Neural progenitor cell (in vitro differentiated cells): ENCODE data around the gene SCAMP4. TPM values are rescaled to one million over a fixed set of nuclear protein-coding genes. Genes with fewer than 3 reads are reported as not detected.
"Not testable (repeated sequence)": the region's sequence is repeated elsewhere in the genome, so short reads cannot be mapped to it uniquely, and the experiment has no call there.

Source experiments
- DNase-seq: peaks from one replicate; pipeline ENCODE4 v3.0.0-alpha.2; 2016; ENCODE audit warnings: low spot score
- H2AFZ ChIP-seq: fragments of 200-600 bp; sonication (generic); replicated peaks from 2 replicates; pipeline ENCODE4 v1.6.1; 2016; ENCODE audit warnings: antibody characterized with exemption
- H3F3A ChIP-seq: fragments of 200-600 bp; sonication (generic); 2 replicates; pipeline ENCODE4 v1.6.1; 2016; ENCODE audit warnings: antibody characterized with exemption, low read depth
- H3K27ac ChIP-seq: fragments of 200-600 bp; sonication (generic); 2 replicates; pipeline ENCODE4 v1.5.1; 2016; ENCODE audit warnings: mild to moderate bottlenecking
- H3K27me3 ChIP-seq: fragments of 200-600 bp; sonication (generic); 2 replicates; pipeline ENCODE4 v1.6.1; 2016; ENCODE audit warnings: mild to moderate bottlenecking, moderate library complexity
- H3K36me3 ChIP-seq: fragments of 200-600 bp; sonication (generic); 2 replicates; pipeline ENCODE4 v1.5.1; 2016
- H3K4me1 ChIP-seq: fragments of 200-600 bp; sonication (generic); 2 replicates; pipeline ENCODE4 v1.6.1; 2016; ENCODE audit warnings: mixed run types
- H3K4me2 ChIP-seq: fragments of 200-600 bp; sonication (generic); 2 replicates; pipeline ENCODE4 v1.6.1; 2016
- H3K4me3 ChIP-seq: fragments of 200-600 bp; sonication (generic); 2 replicates; pipeline ENCODE4 v1.5.1; 2016
- H3K79me2 ChIP-seq: fragments of 200-600 bp; sonication (generic); 2 replicates; pipeline ENCODE4 v1.6.1; 2016; ENCODE audit warnings: low read depth
- H3K9ac ChIP-seq: fragments of 200-600 bp; sonication (generic); 2 replicates; pipeline ENCODE4 v1.6.1; 2016
- H3K9me3 ChIP-seq: fragments of 200-600 bp; sonication (generic); 2 replicates; pipeline ENCODE4 v1.5.1; 2016; ENCODE audit warnings: low read depth
- H4K20me1 ChIP-seq: fragments of 200-600 bp; sonication (generic); 2 replicates; pipeline ENCODE4 v1.6.1; 2016; ENCODE audit warnings: low read depth
- H3K27ac Mint-ChIP-seq: 3 replicates; pipeline ENCODE4 v1.8.0; 2021; ENCODE audit warnings: mixed read lengths
- H3K27me3 Mint-ChIP-seq: 2 replicates; pipeline ENCODE4 v1.8.0; 2022; ENCODE audit warnings: low read depth, mild to moderate bottlenecking, inconsistent platforms, moderate library complexity, mixed read lengths; ENCODE audit not compliant: insufficient read depth
- H3K36me3 Mint-ChIP-seq: 3 replicates; pipeline ENCODE4 v1.8.0; 2021; ENCODE audit warnings: mixed read lengths
- H3K4me1 Mint-ChIP-seq: 3 replicates; pipeline ENCODE4 v1.8.0; 2021; ENCODE audit warnings: mixed read lengths
- H3K4me3 Mint-ChIP-seq: 3 replicates; pipeline ENCODE4 v1.8.0; 2021; ENCODE audit warnings: mild to moderate bottlenecking, moderate library complexity, mixed read lengths
- H3K9me3 Mint-ChIP-seq: 3 replicates; pipeline ENCODE4 v1.8.0; 2020; ENCODE audit warnings: mixed read lengths
- CTCF ChIP-seq: fragments of 200-600 bp; sonication (generic); IDR thresholded peaks from 2 replicates; pipeline ENCODE4 v1.5.1; 2017; ENCODE audit warnings: antibody characterized with exemption, mild to moderate bottlenecking
- EZH2 ChIP-seq: fragments of 200-600 bp; sonication (generic); IDR thresholded peaks from 2 replicates; pipeline ENCODE4 v1.6.1; 2017; ENCODE audit warnings: antibody characterized with exemption, mild to moderate bottlenecking, moderate library complexity
- EZH2phosphoT487 ChIP-seq: fragments of 200-600 bp; sonication (generic); IDR thresholded peaks from 2 replicates; pipeline ENCODE4 v1.6.1; 2017; ENCODE audit warnings: antibody characterized with exemption
- total RNA-seq: library from RNA; depleted of rRNA; stranded (reverse); fragments of >200 nt; gene quantifications from 2 replicates; pipeline ENCODE4 v1.2.3, GENCODE V29; 2015; ENCODE audit warnings: low replicate concordance

Gene SCAMP4
- total RNA-seq, 1 donor from 2014 or later: 11.5 TPM

- peak overlapping the region; percentile 97 for H3K4me3 Mint-ChIP-seq
- Histone ChIP-seq H3K27ac (no peak overlapping the region), H3K4me1 (peaks cover 34% of the 10 kb centered on the region), H3K27me3 (no peaks in the 10 kb centered on the region), H2AFZ (no peak overlapping the region), H3K4me2 (peak overlapping the region; percentile 90), H4K20me1 (peaks cover 27% of the 10 kb centered on the region), H3K4me3 (peak overlapping the region; percentile 73), H3K9ac (peak overlapping the region; percentile 61), H3F3A (peaks cover 29% of the 10 kb centered on the region), H3K79me2 (peaks cover 34% of the 10 kb centered on the region), H3K36me3 (no peaks in the 10 kb centered on the region), H3K9me3 (no peaks in the 10 kb centered on the region)
- DNase-seq: peak; percentile 39
- H3K9me3 Mint-ChIP-seq: no peaks in the 10 kb centered on the region
- peak overlapping the region; percentile 44 for H3K27ac Mint-ChIP-seq
- no peak for TF ChIP-seq EZH2phosphoT487
- no peak for TF ChIP-seq CTCF
- no peak for TF ChIP-seq EZH2
- peaks cover 15% of the 10 kb centered on the region for H3K27me3 Mint-ChIP-seq
- no peaks in the 10 kb centered on the region for H3K36me3 Mint-ChIP-seq
- H3K4me1 Mint-ChIP-seq: peaks cover 31% of the 10 kb centered on the region
Measured at GRCh38 chr19:1884719-1885334, 20.4 kb upstream of the SCAMP4 start.

GRCh38 chr19:1885398-1886119 is 19.6 kb upstream of the SCAMP4 start, which contains the start of gene ABHD17A:
Gene ABHD17A, minus strand, starts transcription at chr19:1885496. Its CDS starts 3,930 bp downstream, at chr19:1881566.
- not testable (repeated sequence) for H3K27ac ChIP-seq, H3K9me3 ChIP-seq, H3K36me3 ChIP-seq, H3K36me3 Mint-ChIP-seq, H2AFZ ChIP-seq, H3K27me3 ChIP-seq, H3K9me3 Mint-ChIP-seq
- H3K4me3 ChIP-seq: peak within 1 kb of the TSS; percentile 73
- H4K20me1 ChIP-seq: peaks cover 27% of the 10 kb centered on the region
- peak within 1 kb of the TSS; percentile 44 for H3K27ac Mint-ChIP-seq
- H3F3A ChIP-seq: peaks cover 29% of the 10 kb centered on the region
- H3K9ac ChIP-seq: peak within 1 kb of the TSS; percentile 61
- peak; percentile 98 for DNase-seq
- peaks cover 34% of the 10 kb centered on the region for H3K4me1 ChIP-seq
- peaks cover 31% of the 10 kb centered on the region for H3K4me1 Mint-ChIP-seq
- peaks cover 34% of the 10 kb centered on the region for H3K79me2 ChIP-seq
- peak within 1 kb of the TSS; percentile 90 for H3K4me2 ChIP-seq
- H3K4me3 Mint-ChIP-seq: peak within 1 kb of the TSS; percentile 97
- H3K27me3 Mint-ChIP-seq: peaks cover 15% of the 10 kb centered on the region

GRCh38 chr19:1886360-1886759 is 18.8 kb upstream of the SCAMP4 start:
- H3K4me1 ChIP-seq: peaks cover 34% of the 10 kb centered on the region
- not testable (repeated sequence) for H3K36me3 ChIP-seq, H3K27me3 ChIP-seq, H3K9me3 ChIP-seq, DNase-seq, H3K9me3 Mint-ChIP-seq, H3K4me3 ChIP-seq, H3K9ac ChIP-seq, H3K27ac Mint-ChIP-seq, H3K4me2 ChIP-seq, H2AFZ ChIP-seq, H3K36me3 Mint-ChIP-seq, H3K27ac ChIP-seq
- H3F3A ChIP-seq: peaks cover 29% of the 10 kb centered on the region
- H4K20me1 ChIP-seq: peaks cover 27% of the 10 kb centered on the region
- peaks cover 34% of the 10 kb centered on the region for H3K79me2 ChIP-seq
- peaks cover 15% of the 10 kb centered on the region for H3K27me3 Mint-ChIP-seq
- H3K4me3 Mint-ChIP-seq: peak overlapping the region; percentile 89
- H3K4me1 Mint-ChIP-seq: peaks cover 31% of the 10 kb centered on the region

GRCh38 chr19:1888385-1888784 is 16.8 kb upstream of the SCAMP4 start:
- Histone ChIP-seq H3K27ac (peak overlapping the region; percentile 96), H3K27me3 (no peaks in the 10 kb centered on the region), H3K4me1 (peaks cover 20% of the 10 kb centered on the region), H4K20me1 (peaks cover 16% of the 10 kb centered on the region), H2AFZ (peak overlapping the region; percentile 98), H3K4me3 (no peak overlapping the region), H3K79me2 (peaks cover 17% of the 10 kb centered on the region), H3K9me3 (no peaks in the 10 kb centered on the region), H3K9ac (no peak overlapping the region), H3F3A (peaks cover 25% of the 10 kb centered on the region), H3K4me2 (no peak overlapping the region), H3K36me3 (no peaks in the 10 kb centered on the region)
- peaks cover 15% of the 10 kb centered on the region for H3K27me3 Mint-ChIP-seq
- no peak overlapping the region for H3K4me3 Mint-ChIP-seq
- no peak for DNase-seq
- peaks cover 21% of the 10 kb centered on the region for H3K4me1 Mint-ChIP-seq
- TF ChIP-seq EZH2phosphoT487: no peak
- no peak for TF ChIP-seq EZH2
- no peak for TF ChIP-seq CTCF
- H3K9me3 Mint-ChIP-seq: no peaks in the 10 kb centered on the region
- no peaks in the 10 kb centered on the region for H3K36me3 Mint-ChIP-seq
- peak overlapping the region; percentile 42 for H3K27ac Mint-ChIP-seq
